ENCODE measurements around the gene E2F4. TPM values are rescaled to one million over a fixed set of nuclear protein-coding genes. Genes with fewer than 3 reads are reported as not detected.

The E2F4 gene
- total and polyA plus RNA-seq, 2 of the 13 experiments (the other 11 are each of a cell fraction or from before 2014, with no cell fraction given): 84.8 to 91.2 TPM

DNA sequence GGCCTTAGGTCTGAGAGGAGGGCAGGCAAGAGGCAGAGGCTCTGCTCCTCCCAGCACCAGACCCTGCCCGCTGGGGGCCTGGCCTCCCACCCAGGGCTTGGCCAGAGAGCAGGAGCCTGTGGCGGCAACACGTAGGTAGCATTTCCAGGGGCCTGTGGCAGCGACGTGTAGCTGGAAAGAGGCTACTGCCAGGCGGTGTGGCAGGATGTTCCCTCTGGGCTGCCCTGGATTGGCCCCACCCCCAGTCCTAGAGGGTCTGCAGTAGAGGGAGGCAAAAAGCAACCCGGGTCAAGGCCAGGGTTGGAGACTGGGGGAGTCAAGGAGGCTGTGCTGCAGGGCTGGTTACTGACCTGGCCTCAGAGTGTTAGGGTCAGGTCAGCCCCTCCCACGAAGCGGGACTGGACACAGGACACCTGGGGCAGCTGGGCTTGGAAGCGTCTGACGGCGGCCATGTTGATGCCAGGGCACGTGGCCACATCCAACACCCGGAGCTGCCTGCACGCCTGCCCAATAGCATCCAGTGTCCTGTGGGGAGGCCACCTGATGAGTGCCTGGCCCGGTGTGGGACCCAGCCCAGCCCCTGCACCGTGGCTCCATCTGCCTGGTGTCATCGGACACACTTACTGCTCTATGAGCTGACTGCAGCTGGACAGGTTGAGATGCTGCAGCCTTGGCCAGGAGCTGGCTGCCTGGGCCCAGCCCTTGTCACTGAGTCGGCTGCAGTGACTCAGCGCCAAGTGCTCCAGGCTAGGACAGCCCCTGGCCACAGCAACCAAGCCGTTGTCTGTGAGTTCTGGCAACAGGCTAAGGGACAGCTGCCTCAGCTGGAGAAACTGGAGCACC is 15.5 kb downstream of the E2F4 start (continued):
- TF ChIP-seq, protein P1, sequence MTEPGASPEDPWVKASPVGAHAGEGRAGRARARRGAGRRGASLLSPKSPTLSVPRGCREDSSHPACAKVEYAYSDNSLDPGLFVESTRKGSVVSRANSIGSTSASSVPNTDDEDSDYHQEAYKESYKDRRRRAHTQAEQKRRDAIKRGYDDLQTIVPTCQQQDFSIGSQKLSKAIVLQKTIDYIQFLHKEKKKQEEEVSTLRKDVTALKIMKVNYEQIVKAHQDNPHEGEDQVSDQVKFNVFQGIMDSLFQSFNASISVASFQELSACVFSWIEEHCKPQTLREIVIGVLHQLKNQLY (CRISPR knock-in tag; IDR thresholded peaks at IDR 0.05): peak; percentile 15; the same call in 1 of the 2 replicates
- TF ChIP-seq ZNF768 (CRISPR knock-in tag; IDR thresholded peaks at IDR 0.05) (peak; percentile 53; the same call in 1 of the 2 replicates), HOXA3 (CRISPR knock-in tag; IDR thresholded peaks at IDR 0.05) (peak; percentile 73), ZNF563 (CRISPR knock-in tag; IDR thresholded peaks at IDR 0.05) (no peak), TAF1 (CRISPR knock-in tag; IDR thresholded peaks at IDR 0.05) (no peak), YEATS4 (CRISPR knock-in tag; IDR thresholded peaks at IDR 0.05; ENCODE audit: borderline replicate concordance) (0 out of 2 replicates have a peak, but pooled peaks have one; percentile 17), FIP1L1 (IDR thresholded peaks at IDR 0.05; ENCODE audit: borderline replicate concordance, insufficient read depth, low read depth, low read length) (no peak), EP300 (IDR thresholded peaks at IDR 0.05; ENCODE audit: low read depth in 2 of 2, low read length in 2 of 2) (no peak), EP300 (CRISPR knock-in tag; IDR thresholded peaks at IDR 0.05; ENCODE audit: borderline replicate concordance) (no peak), FOXJ3 (CRISPR knock-in tag; IDR thresholded peaks at IDR 0.05; ENCODE audit: borderline replicate concordance) (no peak), NR3C1 (CRISPR knock-in tag; IDR thresholded peaks at IDR 0.05) (no peak), PHF5A (CRISPR knock-in tag; IDR thresholded peaks at IDR 0.05; ENCODE audit: low read depth, unreplicated experiment) (no peak), PHB2 (IDR thresholded peaks at IDR 0.05; ENCODE audit: partially characterized antibody) (no peak), RXRB (CRISPR knock-in tag; IDR thresholded peaks at IDR 0.05; ENCODE audit: borderline replicate concordance) (0 out of 2 replicates have a peak, but pooled peaks have one; percentile 41), KMT2B (CRISPR knock-in tag; IDR thresholded peaks at IDR 0.05) (0 out of 2 replicates have a peak, but pooled peaks have one; percentile 21)
- TF ChIP-seq, protein P2, sequence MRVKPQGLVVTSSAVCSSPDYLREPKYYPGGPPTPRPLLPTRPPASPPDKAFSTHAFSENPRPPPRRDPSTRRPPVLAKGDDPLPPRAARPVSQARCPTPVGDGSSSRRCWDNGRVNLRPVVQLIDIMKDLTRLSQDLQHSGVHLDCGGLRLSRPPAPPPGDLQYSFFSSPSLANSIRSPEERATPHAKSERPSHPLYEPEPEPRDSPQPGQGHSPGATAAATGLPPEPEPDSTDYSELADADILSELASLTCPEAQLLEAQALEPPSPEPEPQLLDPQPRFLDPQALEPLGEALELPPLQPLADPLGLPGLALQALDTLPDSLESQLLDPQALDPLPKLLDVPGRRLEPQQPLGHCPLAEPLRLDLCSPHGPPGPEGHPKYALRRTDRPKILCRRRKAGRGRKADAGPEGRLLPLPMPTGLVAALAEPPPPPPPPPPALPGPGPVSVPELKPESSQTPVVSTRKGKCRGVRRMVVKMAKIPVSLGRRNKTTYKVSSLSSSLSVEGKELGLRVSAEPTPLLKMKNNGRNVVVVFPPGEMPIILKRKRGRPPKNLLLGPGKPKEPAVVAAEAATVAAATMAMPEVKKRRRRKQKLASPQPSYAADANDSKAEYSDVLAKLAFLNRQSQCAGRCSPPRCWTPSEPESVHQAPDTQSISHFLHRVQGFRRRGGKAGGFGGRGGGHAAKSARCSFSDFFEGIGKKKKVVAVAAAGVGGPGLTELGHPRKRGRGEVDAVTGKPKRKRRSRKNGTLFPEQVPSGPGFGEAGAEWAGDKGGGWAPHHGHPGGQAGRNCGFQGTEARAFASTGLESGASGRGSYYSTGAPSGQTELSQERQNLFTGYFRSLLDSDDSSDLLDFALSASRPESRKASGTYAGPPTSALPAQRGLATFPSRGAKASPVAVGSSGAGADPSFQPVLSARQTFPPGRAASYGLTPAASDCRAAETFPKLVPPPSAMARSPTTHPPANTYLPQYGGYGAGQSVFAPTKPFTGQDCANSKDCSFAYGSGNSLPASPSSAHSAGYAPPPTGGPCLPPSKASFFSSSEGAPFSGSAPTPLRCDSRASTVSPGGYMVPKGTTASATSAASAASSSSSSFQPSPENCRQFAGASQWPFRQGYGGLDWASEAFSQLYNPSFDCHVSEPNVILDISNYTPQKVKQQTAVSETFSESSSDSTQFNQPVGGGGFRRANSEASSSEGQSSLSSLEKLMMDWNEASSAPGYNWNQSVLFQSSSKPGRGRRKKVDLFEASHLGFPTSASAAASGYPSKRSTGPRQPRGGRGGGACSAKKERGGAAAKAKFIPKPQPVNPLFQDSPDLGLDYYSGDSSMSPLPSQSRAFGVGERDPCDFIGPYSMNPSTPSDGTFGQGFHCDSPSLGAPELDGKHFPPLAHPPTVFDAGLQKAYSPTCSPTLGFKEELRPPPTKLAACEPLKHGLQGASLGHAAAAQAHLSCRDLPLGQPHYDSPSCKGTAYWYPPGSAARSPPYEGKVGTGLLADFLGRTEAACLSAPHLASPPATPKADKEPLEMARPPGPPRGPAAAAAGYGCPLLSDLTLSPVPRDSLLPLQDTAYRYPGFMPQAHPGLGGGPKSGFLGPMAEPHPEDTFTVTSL (CRISPR knock-in tag; IDR thresholded peaks at IDR 0.05; ENCODE audit: borderline replicate concordance): 0 out of 2 replicates have a peak, but pooled peaks have one; percentile 27
- TF ChIP-seq, protein P3, sequence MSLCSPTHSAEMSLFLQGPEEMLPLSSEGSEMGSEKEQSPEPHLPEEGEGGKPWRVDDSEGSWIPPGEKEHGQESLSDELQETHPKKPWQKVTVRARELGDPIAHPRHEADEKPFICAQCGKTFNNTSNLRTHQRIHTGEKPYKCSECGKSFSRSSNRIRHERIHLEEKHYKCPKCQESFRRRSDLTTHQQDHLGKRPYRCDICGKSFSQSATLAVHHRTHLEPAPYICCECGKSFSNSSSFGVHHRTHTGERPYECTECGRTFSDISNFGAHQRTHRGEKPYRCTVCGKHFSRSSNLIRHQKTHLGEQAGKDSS (CRISPR knock-in tag; IDR thresholded peaks at IDR 0.05; ENCODE audit: borderline replicate concordance, low read depth): peak; percentile 97
